Panc1 (cell line): ENCODE data around the gene LRRC8E.

Source experiments
- POLR2AphosphoS5 ChIP-seq: IDR thresholded peaks from 2 replicates; pipeline ENCODE4 v1.6.1; 2012; ENCODE audit warnings: mild to moderate bottlenecking, low read depth, low read length, moderate library complexity
- SIN3A ChIP-seq: IDR thresholded peaks from 2 replicates; pipeline ENCODE4 v1.6.1; 2012; ENCODE audit warnings: low read depth, mild to moderate bottlenecking, low read length, moderate library complexity, borderline replicate concordance; ENCODE audit not compliant: insufficient read depth
- TCF7L2 ChIP-seq: IDR thresholded peaks from 2 replicates; pipeline ENCODE4 v1.6.1; 2011; ENCODE audit warnings: mild to moderate bottlenecking, low read depth, low read length, inconsistent platforms
- TF ChIP-seq, protein P1 (sequence below), 2 experiments: IDR thresholded peaks; 2 replicates each; pipeline ENCODE4 v1.6.1; 2011 to 2012; ENCODE audit warnings: low read depth in 2 of 2, control low read depth in 1 of 2, low read length in 1 of 2, mild to moderate bottlenecking in 1 of 2, moderate library complexity in 1 of 2; ENCODE audit not compliant: insufficient read depth in 1 of 2
- TF ChIP-seq, protein P2 (sequence below): fragments of 450-650 bp; IDR thresholded peaks from 2 replicates; pipeline ENCODE4 v1.5.1; 2017; ENCODE audit warnings: mild to moderate bottlenecking

DNA sequence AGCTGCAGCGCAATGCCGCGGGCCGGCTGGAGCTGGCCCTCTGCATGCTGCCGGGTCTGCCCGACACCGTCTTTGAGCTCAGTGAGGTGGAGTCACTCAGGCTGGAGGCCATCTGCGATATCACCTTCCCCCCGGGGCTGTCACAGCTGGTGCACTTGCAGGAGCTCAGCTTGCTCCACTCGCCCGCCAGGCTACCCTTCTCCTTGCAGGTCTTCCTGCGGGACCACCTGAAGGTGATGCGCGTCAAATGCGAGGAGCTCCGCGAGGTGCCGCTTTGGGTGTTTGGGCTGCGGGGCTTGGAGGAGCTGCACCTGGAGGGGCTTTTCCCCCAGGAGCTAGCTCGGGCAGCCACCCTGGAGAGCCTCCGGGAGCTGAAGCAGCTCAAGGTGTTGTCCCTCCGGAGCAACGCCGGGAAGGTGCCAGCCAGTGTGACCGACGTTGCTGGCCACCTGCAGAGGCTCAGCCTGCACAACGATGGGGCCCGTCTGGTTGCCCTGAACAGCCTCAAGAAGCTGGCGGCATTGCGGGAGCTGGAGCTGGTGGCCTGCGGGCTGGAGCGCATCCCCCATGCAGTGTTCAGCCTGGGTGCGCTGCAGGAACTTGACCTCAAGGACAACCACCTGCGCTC lies 11.6 kb downstream of the LRRC8E start:
- TF ChIP-seq, protein P1, sequence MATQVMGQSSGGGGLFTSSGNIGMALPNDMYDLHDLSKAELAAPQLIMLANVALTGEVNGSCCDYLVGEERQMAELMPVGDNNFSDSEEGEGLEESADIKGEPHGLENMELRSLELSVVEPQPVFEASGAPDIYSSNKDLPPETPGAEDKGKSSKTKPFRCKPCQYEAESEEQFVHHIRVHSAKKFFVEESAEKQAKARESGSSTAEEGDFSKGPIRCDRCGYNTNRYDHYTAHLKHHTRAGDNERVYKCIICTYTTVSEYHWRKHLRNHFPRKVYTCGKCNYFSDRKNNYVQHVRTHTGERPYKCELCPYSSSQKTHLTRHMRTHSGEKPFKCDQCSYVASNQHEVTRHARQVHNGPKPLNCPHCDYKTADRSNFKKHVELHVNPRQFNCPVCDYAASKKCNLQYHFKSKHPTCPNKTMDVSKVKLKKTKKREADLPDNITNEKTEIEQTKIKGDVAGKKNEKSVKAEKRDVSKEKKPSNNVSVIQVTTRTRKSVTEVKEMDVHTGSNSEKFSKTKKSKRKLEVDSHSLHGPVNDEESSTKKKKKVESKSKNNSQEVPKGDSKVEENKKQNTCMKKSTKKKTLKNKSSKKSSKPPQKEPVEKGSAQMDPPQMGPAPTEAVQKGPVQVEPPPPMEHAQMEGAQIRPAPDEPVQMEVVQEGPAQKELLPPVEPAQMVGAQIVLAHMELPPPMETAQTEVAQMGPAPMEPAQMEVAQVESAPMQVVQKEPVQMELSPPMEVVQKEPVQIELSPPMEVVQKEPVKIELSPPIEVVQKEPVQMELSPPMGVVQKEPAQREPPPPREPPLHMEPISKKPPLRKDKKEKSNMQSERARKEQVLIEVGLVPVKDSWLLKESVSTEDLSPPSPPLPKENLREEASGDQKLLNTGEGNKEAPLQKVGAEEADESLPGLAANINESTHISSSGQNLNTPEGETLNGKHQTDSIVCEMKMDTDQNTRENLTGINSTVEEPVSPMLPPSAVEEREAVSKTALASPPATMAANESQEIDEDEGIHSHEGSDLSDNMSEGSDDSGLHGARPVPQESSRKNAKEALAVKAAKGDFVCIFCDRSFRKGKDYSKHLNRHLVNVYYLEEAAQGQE (IDR thresholded peaks at IDR 0.05; ENCODE audit: insufficient read depth in 1 of 2, low read depth in 2 of 2, low read length in 1 of 2) = no peak
- TF ChIP-seq, protein P2, sequence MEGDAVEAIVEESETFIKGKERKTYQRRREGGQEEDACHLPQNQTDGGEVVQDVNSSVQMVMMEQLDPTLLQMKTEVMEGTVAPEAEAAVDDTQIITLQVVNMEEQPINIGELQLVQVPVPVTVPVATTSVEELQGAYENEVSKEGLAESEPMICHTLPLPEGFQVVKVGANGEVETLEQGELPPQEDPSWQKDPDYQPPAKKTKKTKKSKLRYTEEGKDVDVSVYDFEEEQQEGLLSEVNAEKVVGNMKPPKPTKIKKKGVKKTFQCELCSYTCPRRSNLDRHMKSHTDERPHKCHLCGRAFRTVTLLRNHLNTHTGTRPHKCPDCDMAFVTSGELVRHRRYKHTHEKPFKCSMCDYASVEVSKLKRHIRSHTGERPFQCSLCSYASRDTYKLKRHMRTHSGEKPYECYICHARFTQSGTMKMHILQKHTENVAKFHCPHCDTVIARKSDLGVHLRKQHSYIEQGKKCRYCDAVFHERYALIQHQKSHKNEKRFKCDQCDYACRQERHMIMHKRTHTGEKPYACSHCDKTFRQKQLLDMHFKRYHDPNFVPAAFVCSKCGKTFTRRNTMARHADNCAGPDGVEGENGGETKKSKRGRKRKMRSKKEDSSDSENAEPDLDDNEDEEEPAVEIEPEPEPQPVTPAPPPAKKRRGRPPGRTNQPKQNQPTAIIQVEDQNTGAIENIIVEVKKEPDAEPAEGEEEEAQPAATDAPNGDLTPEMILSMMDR = no peak
- TF ChIP-seq POLR2AphosphoS5 (no peak), SIN3A (no peak), TCF7L2 (no peak)
